H1 (cell line): ENCODE measurements around the gene OGN. TPM values are rescaled to one million over a fixed set of nuclear protein-coding genes. Genes with fewer than 3 reads are reported as not detected.

ENCODE experiments used
- CEBPB ChIP-seq: IDR thresholded peaks from 2 replicates; pipeline ENCODE4 v1.6.1; 2012; ENCODE audit warnings: low read depth, low read length
- CTBP2 ChIP-seq: IDR thresholded peaks from 2 replicates; pipeline ENCODE4 v1.7.0; 2011; ENCODE audit warnings: borderline replicate concordance, mild to moderate bottlenecking, moderate library complexity, mixed read lengths, low read length; ENCODE audit not compliant: insufficient read depth, insufficient read length
- SIN3A ChIP-seq, 2 experiments: IDR thresholded peaks in 1 of 2; conservative IDR thresholded peaks in 1 of 2; 2 replicates each; pipeline ENCODE4 v1.6.1; 2011 to 2012; ENCODE audit warnings: low read length in 2 of 2, improper control_type of control experiment in 1 of 2, low read depth in 1 of 2, mild to moderate bottlenecking in 1 of 2
- SP4 ChIP-seq: IDR thresholded peaks from 2 replicates; pipeline ENCODE4 v1.6.1; 2012; ENCODE audit warnings: low read length, inconsistent platforms
- polyA plus RNA-seq, 7 experiments: library from polyadenylated mRNA; depleted of rRNA in 3 of 7; stranded (reverse) in 5 of 7; unstranded in 2 of 7; fragments of >200 nt in 5 of 7; fragments of 200-250 nt in 2 of 7; gene quantifications; 1 replicate in 5 of 7; 2 replicates in 1 of 7; 4 replicates in 1 of 7; pipeline versions ENCODE4 v1.2.1 to v1.2.3, GENCODE V29; 2011 to 2013; ENCODE audit warnings: missing spikeins in 2 of 7, mixed read lengths in 2 of 7
- total RNA-seq: library from RNA; stranded (reverse); fragmentation: NEBNext Ultra II Directional; extraction: Animal tissue kit (Norgen Biotek cat#: 25700); gene quantifications from 2 replicates; pipeline ENCODE4 v1.2.1, GENCODE V29; 2021
- TF ChIP-seq, protein P1 (sequence below): IDR thresholded peaks from 2 replicates; pipeline ENCODE4 v1.6.1; 2011; ENCODE audit warnings: low read depth, mild to moderate bottlenecking, low read length; ENCODE audit not compliant: insufficient read depth

The OGN gene
- total and polyA plus RNA-seq, 2 of the 8 experiments (the other 6 are each of a cell fraction or from before 2014, with no cell fraction given): not detected

DNA sequence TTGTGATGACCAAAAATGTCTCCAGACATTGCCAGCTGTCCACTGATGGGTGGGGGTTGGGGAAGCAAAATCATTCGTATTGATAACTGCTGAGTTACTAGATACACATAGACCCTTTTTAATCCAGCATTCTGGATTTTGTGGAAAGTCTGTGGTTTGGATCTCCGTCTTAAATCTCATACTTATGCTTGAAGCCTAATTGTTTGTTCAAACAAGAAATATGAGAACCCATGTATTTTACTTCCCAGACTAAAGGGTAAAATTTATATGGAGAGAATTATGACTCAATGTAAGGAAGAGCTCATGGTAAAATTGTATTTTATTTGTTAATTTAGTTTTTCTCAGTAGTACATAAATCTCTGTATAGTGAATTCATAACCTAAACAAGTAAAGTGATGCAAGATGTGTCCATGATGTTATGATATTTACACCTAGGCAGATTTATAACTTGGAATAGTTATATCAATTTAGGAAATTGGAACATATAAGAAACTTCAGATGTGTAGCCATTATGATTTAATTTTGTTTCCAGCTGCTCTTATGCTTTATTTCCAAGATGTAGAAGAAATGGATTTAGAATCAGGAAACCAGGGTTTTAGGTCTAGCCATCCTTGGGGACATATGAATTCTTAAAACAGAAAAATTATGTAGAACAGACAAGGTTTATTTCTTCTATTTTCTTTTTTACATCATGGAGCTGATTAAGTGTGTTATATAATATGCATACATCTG is 4.5 kb upstream of the OGN start (continued):
- TF ChIP-seq, protein P1, sequence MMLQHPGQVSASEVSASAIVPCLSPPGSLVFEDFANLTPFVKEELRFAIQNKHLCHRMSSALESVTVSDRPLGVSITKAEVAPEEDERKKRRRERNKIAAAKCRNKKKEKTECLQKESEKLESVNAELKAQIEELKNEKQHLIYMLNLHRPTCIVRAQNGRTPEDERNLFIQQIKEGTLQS: no peak
- TF ChIP-seq SP4 (no peak), CTBP2 (no peak), CEBPB (no peak), SIN3A (conservative IDR thresholded peaks at IDR 0.05 in 1 of 2, IDR thresholded peaks at IDR 0.05 in 1 of 2; ENCODE audit: low read depth in 1 of 2, low read length in 2 of 2) (no peak)
